Fibroblast of pulmonary artery (primary cell): ENCODE results near the gene CHD9.
"Not testable (repeated sequence)": the region's sequence is repeated elsewhere in the genome, so short reads cannot be mapped to it uniquely, and the experiment has no call there.

Experiments used
- DNase-seq: peaks from one replicate; pipeline ENCODE4 v3.0.0-alpha.2; 2010; ENCODE audit warnings: low read depth
- H3K4me3 ChIP-seq: replicated peaks from 2 replicates; pipeline ENCODE4 v1.5.1; 2011; ENCODE audit warnings: low read depth, mild to moderate bottlenecking, control low read depth, low read length, moderate library complexity
- TF ChIP-seq, protein P1 (sequence below): IDR thresholded peaks from 2 replicates; pipeline ENCODE4 v1.5.1; 2011; ENCODE audit warnings: mild to moderate bottlenecking, control low read depth, low read length, inconsistent platforms; ENCODE audit errors: missing control alignments

CHD9 gene

GRCh38 chr16:53172517-53172916 lies 117.7 kb downstream of the CHD9 start:
- TF ChIP-seq, protein P1, sequence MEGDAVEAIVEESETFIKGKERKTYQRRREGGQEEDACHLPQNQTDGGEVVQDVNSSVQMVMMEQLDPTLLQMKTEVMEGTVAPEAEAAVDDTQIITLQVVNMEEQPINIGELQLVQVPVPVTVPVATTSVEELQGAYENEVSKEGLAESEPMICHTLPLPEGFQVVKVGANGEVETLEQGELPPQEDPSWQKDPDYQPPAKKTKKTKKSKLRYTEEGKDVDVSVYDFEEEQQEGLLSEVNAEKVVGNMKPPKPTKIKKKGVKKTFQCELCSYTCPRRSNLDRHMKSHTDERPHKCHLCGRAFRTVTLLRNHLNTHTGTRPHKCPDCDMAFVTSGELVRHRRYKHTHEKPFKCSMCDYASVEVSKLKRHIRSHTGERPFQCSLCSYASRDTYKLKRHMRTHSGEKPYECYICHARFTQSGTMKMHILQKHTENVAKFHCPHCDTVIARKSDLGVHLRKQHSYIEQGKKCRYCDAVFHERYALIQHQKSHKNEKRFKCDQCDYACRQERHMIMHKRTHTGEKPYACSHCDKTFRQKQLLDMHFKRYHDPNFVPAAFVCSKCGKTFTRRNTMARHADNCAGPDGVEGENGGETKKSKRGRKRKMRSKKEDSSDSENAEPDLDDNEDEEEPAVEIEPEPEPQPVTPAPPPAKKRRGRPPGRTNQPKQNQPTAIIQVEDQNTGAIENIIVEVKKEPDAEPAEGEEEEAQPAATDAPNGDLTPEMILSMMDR = no peak
- no peak for DNase-seq
- H3K4me3 ChIP-seq = no peak overlapping the region

DNA sequence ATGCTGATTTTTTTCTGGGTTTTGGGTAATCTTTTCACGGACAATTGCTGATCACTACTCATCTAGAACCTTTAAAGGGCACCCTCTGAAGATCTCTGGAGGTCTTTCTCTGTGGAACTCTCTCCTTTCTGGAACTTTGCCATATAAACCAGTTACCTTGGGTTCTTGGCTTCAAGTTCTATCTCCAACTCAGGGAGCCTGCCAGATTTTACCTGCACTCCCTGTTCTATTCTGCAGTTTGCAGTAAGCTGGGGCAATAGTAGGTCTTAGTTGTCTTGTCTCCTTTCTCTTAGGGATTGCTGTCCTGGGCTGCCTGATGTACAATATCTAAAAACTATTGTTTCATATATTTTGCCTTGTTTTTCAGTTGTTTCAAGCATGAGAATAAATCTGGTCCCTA lies 120.3 kb downstream of the CHD9 start:
- TF ChIP-seq, protein P1 = no peak
- H3K4me3 ChIP-seq = no peak overlapping the region
- DNase-seq = no peak

- TF ChIP-seq, protein P1 = no peak
- no peak for DNase-seq
- no peak overlapping the region for H3K4me3 ChIP-seq
These were observed 121.6 kb downstream of the CHD9 start for GRCh38 chr16:53176434-53176833.

- DNase-seq = peak; percentile 10
- H3K4me3 ChIP-seq = no peak overlapping the region
- TF ChIP-seq, protein P1 = no peak
These were observed 128.7 kb downstream of the CHD9 start for GRCh38 chr16:53183442-53183841.

DNA sequence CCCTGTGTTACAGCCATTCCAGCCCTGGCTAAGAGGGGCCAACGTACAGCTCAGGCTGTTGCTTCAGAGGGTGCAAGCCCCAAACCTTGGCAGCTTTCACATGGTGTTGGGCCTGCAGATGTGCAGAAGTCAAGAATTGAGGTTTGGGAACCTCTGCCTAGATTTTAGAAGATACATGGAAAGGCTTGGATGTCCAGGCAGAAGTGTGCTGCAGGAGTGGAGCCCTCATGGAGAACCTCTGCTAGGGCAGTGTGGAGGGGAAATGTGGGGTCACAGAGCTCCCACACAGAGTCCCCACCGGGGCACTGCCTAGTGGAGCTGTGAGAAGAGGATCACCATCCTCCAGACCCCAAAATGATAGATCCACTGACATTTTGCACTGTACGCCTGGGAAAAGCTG lies 130.9 kb downstream of the CHD9 start:
- not testable (repeated sequence) for DNase-seq, H3K4me3 ChIP-seq

GRCh38 chr16:53187775-53188174 lies 133.0 kb downstream of the CHD9 start:
- H3K4me3 ChIP-seq = no peak overlapping the region
- TF ChIP-seq, protein P1 = no peak
- no peak for DNase-seq

GRCh38 chr16:53191413-53191812 lies 136.6 kb downstream of the CHD9 start:
- no peak overlapping the region for H3K4me3 ChIP-seq
- TF ChIP-seq, protein P1 = no peak
- no peak for DNase-seq
